IPS DF 19.7 (cell line): ENCODE data around the gene RUFY3.
"Not testable (repeated sequence)": the region's sequence is repeated elsewhere in the genome, so short reads cannot be mapped to it uniquely, and the experiment has no call there.

Source experiments
- DNase-seq: peaks from one replicate; pipeline ENCODE4 v3.0.0-alpha.2; 2013; ENCODE audit warnings: low read depth, low spot score

Gene RUFY3

DNA sequence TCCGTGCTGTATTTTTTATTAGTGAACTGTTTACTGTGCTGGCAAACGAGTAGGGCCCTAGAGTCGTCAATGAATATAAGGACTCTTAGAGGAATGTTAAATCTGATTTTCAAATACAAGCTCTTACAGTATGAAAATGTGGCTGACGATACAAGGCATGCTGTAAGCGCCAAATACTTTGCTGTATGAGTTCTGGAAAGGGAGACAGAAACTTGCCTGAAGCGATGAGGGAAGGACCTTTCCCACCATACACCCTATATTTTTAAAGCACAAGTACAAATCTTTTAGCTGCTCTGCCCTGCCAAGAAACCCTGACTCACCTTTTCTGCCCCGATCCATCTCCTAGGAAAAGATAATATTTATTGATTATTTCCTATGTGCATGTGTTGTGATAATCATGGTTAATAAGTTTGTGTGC is 15.7 kb upstream of the RUFY3 start:
- DNase-seq, result no peak

DNA sequence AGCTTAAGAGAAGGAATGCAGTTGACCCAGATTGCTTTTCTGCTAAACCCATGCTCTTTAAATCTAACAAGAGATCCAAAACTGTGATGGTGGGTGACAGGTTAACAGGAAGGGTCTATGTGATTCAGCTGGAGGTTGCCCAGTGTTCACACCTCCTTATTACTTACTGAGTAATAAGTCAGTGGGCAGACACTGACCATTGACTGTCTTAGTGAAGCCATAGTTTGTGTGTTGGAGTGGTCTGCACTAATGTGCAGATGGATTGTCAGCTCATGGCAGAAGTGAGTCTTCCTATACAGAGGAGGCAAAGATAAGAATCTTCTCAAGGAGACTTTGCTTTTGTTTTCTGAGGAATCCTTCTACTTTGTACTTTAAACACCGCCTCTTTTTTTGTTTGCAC is 15.2 kb upstream of the RUFY3 start:
- no peak for DNase-seq

- DNase-seq, result no peak
Measured at GRCh38 chr4:70709611-70710205, 12.1 kb upstream of the RUFY3 start.

DNA sequence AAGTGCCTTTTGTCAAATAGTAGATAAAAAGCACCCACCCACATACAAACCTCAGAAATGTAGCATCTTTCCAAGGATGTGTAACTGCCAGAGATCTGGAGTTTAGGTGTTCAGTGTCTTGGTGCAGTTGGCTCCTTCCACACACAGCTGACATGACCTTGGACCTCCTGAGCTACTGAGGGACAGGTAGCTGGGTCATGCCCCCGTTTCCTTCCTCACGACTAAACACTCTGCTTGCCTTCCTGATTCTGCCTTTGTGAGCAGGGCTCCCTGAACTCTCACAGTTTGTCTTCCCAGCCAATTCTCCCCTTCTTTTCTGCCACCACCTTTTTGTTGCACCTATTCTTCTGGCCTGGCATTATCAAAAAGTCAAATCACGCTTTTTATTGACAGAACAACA is 10.2 kb upstream of the RUFY3 start:
- DNase-seq, result no peak

DNA sequence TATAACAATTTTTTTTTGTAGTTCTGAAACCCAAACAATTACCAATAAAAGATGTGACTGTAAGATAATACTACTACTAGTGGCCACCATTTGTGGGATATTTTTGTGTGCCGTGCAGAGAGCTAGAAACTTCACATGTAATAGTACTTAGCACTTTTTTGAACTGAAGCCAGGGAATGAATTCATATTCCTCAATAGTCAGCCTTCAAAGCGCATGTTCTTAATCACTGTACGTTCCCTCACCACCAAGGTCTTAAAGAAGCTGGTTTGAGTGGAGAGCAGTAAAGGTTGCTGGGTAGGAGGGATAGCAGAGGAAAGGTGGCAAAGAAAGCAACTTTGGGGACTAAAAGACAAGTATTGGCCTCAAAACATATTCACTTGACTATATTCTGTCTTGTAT is 9.6 kb upstream of the RUFY3 start:
- DNase-seq, result no peak

GRCh38 chr4:70712604-70713452 is 8.9 kb upstream of the RUFY3 start:
- no peak for DNase-seq

DNA sequence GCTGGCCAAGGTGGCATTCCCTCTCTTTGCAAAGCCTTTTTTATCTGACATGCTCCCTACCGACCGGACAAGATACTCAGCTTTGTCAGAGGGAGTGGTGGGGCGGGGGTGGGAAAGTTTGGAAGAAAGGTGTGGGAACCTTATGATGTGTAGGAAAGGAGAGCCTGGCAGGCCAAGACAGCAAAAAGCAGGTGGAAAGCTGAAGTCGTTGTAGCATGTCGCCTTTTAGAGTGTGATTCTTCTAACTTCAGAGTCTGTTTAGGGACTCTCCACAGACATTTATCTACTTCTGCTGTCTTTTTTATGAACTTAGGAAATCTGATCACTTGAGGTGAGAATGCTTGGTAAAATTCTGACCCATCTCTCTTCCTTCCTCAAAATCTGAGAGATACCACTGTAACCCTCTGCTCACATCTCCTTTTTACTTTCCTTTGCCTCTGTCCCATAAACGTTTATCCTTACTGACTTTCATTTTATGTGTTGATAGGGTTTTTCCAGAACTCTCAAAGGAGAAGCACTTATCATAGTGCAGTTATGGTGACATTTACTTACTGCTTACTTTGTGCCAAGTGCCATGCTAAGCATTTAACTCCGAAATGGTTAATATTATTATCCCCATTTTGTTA is 8.2 kb upstream of the RUFY3 start:
- DNase-seq, result no peak

GRCh38 chr4:70714079-70714887 is 7.5 kb upstream of the RUFY3 start:
- DNase-seq, result no peak

DNA sequence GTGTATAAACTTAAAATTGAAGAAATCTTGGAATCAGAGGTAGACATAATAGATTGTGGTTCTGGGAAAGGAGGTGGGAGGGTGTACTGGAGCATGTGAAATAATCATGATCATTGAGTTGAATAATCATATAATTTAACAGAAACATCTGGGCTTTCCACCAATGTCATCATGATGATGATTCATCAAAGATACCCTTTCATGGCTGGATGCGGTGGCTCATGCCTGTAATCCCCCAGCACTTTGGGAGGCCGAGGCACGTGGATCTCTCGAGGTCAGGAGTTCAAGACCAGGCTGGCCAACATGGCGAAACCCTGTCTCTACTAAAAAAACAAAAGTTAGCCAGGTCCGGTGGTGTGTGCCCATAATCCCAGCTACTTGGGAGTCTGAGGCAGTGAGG is 6.7 kb upstream of the RUFY3 start:
- no peak for DNase-seq

- no peak for DNase-seq
Measured at GRCh38 chr4:70718811-70719604, 2.8 kb upstream of the RUFY3 start.

- DNase-seq, result no peak
Measured at GRCh38 chr4:70722199-70722791, 531 bp downstream of the RUFY3 start.

GRCh38 chr4:70724463-70724862 is 2.7 kb downstream of the RUFY3 start:
- no peak for DNase-seq

- DNase-seq, result no peak
Measured at GRCh38 chr4:70725633-70726032, 3.9 kb downstream of the RUFY3 start.

DNA sequence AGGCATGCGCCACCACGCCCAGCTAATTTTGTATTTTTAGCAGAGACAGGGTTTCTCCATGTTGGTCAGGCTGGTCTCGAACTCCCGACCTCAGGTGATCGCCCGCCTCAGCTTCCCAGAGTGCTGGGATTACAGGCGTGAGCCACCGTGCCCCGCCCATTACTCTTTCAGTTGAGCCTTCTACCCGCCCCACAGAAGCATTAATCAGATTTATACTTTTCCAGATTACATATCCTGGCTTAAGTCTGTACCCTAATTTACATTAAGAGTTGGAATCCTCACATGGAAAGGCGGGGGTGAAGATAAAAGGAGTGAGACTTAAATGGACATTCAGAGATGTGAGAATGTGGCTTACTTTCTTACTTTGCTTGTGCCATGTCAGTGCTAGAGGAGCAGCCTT is 4.8 kb downstream of the RUFY3 start:
- DNase-seq, result not testable (repeated sequence)

- DNase-seq, result no peak
Measured at GRCh38 chr4:70728091-70728490, 6.3 kb downstream of the RUFY3 start.

- not testable (repeated sequence) for DNase-seq
Measured at GRCh38 chr4:70732878-70733277, 11.1 kb downstream of the RUFY3 start.

DNA sequence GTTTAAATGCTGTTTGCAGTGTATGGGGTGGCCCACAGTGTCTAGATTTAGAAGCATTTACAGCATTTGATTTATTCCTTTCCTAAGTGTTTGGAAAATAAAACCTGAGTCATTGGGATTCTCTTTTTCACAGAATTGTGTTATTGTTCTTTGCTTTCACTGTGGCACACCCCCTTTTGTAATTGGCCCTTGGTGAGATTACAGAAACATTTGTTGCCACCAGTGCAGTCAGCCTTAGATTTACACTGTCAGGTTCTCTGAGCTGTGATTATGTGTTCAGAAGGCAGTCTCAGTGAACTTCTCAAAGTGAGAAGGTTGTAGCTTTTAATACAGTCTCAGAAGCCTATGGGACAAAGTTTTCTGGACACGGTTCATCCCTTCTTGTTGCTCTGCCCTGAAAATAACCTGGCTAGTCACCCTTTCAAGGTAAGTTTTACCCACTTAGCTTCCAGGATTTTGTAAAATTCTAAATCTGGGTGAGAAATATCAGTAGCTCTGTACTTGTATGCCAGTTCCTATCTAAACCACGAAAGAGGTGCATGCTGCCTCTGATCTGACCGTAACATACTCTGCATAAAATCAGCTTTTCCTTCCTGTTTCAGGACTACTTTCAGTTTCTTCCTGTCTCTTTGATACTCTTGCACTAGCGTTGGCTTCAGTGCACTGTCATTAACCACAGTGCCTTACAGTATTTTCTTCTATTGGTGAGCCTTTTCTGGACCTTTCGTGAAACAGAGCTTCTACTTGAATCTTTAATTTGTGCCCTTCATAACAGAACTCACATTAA is 12.6 kb downstream of the RUFY3 start:
- DNase-seq, result no peak

GRCh38 chr4:70734971-70735370 is 13.2 kb downstream of the RUFY3 start:
- no peak for DNase-seq

- DNase-seq, result not testable (repeated sequence)
Measured at GRCh38 chr4:70735915-70736314, 14.2 kb downstream of the RUFY3 start.

DNA sequence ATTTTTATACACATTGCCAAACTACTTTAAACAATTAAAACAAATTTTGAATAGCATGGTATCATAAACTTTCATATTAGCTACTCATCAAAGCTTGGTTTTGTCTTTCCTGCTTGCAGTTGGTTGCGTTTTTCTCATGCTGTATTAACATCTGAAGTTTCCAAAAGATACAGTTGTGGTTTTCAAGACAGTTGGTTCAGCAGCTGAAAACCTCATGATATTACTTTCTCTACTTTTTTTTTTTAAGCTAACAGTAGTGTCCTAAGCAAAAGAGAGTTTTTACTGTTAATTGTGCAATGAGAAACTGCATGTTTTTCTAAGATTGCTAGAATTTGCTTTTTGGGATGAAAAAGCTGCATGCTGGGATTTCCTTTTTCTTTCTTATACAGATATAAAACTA is 15.2 kb downstream of the RUFY3 start:
- DNase-seq, result no peak
